C1 segment of cervical spinal cord (tissue), 14 donors: Measurements from ENCODE around the gene SLC5A3.

Experiments used
- DNase-seq, 14 donors: peaks; one replicate each; lab custom pipeline; 2025; lab: John Stamatoyannopoulos, UW

Gene SLC5A3

DNA sequence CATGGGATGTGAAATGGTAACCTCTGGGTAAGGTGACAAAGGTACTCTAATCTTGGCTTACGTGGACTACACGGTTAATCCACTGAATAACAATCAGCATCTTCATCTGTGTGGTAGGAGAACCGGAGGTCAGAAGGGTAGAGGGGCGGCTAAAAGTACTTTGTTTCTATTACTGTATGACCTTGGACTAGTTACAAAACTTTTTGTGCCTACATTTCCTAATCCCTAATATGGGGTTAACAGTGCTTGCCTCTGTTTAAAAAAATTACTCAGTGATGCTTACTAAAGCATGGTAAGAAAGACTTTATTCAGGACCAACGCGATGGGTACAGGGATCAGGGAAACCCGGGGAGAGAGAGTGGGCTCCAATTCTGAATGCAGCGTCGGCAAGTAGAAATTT, 1.7 kb upstream of the SLC5A3 start:
- no peak for DNase-seq

DNA sequence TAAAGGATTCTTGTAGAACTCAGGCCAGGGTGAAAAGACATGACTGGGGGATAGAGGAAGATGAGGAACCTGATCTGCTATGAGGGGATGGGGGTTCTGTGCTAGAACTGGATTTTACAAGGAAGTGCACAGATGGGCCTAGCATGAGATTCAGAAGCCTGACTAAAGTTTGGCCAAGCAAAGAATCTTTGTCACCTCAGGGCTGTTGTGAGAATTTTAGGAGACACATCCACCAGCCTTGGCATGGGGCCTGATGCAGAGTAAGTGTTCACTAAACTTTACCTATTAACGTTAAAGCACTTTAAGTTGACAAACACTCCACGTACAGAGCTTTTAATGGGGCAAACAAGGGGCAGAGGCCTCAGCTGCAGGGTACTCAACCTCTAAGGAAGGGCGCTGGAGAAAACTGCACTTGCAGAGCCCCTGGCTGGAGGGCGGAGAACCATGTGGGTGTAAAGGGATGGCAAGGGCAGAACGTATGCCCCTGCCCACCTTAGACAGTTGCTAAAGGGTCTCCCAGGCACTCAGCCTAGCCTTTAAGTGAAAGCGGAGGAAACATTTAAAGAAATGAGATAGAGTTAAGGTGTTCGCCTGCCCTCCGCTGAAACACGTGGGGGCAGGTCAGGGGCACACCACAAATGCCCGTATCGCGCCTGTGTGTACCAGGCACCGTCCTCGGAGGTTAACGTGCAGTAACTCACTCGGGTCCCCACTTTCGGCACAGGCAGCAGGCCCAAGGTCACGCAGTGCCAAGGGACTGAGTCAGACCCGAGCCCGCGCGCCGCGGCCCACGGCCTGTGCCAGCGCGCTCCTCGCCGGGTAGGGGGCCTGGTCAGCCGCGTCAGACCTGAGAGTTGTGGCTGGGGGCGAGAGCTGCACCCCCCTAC, 990 bp upstream of the SLC5A3 start:
- DNase-seq, result peak in 5 of 14 donors; percentile 4 to 82 (median 56)

DNA sequence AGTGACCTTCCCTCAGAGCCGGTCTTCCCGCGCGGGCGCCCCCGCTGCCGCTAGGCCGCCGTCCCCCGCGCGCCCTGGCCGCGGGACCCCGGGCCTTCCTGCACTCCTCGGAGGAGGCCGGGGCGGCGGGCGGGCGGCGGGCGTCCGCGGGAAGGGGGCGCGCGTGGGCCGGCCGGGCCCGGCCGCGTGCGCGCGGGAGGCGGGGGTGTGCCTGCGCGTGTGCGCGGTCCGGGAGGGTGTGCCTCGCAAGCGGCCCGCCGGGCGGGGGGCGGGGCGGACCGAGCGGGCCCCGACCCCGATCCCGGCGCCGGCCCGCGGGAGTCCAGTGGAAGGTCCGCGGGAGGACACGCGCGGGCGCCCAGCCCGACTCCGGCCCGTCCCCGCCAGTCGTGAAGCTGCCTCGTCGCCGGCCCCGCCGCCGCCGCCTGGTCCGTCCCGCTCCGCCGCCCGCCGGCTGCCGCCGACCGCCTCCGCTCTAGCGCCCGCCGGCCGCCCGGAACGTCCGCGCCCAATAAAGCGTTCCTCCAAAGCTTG, 438 bp downstream of the SLC5A3 start:
- peak in 6 of 14 donors; percentile 34 to 76 (median 53) for DNase-seq

DNA sequence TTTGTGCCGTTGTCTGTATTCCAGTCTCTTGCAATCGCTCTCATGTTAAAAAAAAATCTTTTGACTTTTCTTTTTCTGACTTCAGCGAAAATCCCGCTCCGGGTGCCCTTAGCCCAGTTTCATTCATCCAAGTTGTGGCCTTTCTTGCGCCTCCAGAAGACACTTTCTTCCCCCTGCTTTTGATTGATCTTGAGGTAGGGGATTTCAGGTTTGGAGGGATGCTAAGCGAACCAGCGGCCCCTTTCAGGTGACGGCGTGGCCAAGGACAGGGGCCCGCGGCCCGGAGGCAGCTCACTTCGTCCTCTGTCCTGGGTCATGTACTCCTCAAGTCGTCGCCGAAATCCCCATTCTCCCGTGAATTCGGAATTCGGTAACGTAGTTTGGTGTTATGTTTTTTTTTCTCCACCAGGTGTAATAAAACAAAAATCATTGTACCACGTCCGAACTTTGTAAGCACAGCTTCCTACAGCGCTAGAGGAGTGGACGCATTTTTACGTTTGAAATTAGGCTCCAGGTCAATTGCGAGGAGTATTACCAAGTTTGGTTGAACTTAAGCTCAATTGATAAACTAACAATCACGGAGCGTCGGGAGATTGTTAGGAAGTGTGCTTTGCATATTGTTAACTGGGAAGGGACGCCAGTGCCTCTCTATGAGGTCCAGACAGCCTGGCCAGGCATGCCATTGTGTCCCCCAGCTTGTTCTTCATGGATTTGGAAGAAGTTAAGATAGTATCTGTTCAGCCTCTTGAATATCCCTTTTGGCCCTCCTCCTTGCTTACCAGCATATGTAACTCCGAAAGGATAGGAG, 1.1 kb downstream of the SLC5A3 start:
- peak in 1 of 14 donors; percentile 7 for DNase-seq

DNA sequence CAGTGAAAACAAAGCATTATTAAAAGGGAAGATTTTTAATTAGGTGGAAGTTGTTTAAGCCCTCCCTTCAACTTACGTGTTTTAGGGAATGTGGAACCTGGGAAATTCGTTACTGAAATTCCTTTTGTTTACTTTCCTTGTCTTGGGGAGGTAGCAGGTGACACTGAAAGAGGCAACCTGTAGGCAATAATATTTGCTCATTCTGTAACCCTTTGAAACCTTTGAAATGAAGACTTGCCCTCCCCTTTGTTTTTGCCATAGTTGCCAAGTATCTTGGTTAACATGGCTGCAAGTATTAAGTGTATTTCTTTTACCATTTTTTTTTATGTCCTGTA, 1.7 kb downstream of the SLC5A3 start:
- no peak for DNase-seq

DNA sequence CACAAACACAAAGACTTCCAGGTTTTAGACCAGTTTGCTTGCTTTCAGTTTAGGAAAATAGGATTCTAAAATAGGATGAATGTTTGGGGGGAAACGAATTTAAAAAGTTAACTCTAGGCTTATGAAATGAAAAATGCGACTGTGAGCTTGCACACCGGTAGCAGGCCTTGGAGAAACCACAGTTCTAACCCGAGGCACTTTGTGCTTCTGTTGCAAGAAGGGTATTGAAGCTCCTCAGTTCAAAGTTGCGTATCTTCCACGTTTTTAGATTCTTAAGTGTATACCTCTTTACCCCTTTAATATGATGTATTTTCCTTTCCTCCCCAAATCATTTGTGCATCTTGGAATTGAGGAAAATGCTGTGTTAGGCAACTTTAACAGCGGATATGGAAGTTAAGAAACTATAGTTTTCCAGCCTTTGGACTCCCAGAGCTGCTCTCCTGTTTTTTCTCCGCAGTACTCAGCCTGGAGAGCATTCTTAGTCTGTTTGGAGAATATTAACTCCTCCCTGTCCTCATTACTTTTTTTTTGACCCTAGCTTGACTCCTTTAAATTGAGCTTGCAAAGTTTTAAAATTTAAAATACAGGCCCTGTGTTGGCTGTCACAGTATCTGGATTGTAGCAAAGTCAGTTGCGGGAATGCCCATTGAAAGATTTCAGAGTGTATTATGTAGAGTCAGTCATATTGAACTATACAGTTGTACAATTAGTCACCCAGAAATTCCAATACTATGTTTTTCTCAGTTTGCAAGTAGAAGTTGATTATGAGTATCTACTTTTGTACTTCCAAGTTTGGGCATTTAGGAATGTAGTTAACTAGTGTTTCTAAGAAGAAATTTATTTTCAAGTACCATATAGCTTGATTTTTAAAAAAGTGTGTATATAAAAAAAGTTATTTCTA, 2.6 kb downstream of the SLC5A3 start:
- no peak for DNase-seq

DNA sequence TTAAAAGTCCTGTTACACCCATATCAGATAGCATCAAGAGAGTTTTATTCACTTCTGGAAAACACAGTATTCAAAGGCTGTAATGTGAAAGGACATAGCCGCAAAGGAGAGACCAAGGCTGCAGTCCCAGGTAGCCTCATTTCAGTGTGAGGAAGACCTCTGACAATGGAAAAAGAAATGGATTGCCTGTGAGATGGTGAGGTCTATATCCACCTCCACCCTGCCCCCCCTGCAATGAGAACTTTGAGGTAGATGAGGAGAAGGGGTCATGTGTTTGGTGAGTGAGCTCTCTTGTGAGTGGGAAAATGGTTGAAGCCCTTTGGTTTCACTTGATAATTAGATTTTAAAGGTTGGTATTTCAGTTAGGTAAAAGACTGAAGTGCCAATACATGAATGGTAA, 3.5 kb downstream of the SLC5A3 start:
- DNase-seq, result no peak

DNA sequence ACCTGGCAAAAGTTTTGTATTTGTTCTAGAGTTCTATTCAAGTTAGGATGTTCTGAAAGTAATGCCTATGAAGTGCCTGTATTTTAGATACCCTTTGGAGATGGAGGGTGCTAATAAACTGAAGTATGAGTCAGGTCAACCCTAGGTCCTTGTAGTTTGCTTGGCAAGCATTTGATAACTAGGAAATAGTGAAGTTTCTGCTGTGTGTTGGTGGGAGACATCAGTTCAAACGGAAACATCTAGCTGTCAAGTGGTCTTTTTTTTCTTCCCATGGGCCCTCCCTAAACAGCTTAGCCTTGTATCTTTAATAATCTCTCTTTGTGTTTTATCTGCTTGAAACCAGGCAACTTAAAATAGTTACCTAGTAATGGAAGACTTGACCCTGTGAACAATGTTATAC, 4.5 kb downstream of the SLC5A3 start:
- DNase-seq, result no peak

DNA sequence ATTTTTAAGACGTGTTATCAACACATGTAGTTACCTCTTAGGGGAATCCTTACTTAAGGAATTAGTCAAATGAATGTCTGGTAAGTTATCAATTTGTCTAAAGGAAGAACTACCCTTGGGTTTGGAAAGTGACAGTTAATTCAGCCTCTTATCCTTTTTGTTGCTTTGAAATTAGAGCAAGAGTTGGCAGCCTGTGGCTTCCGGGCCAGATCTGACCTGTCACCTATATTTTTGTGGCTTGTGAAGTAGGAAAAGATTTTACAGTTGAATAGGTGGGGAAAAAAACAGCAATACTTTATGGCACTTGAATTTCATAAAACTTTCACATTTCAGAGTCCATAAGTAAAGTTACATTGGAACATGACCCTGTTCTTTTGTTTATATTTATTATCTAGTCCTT, 5.5 kb downstream of the SLC5A3 start:
- DNase-seq, result no peak

DNA sequence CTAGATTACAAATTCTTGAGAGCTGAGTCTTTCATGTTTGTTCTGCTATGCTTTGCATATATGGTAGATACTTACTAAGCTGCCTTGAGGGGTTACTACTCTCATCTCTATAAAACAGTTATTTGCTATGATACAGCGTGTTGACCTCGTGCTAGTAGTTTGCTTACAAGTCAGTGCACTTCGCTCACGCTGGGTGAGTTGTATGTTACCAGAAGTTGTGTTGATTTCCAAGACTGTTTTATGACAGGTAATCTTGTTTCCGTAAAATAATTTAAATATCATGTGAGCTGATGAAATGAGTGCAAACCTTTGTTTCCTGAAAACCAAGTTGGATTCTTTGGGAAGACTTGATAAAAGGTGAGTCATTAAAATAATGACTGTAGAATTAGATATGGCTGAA, 7.3 kb downstream of the SLC5A3 start:
- no peak for DNase-seq

DNA sequence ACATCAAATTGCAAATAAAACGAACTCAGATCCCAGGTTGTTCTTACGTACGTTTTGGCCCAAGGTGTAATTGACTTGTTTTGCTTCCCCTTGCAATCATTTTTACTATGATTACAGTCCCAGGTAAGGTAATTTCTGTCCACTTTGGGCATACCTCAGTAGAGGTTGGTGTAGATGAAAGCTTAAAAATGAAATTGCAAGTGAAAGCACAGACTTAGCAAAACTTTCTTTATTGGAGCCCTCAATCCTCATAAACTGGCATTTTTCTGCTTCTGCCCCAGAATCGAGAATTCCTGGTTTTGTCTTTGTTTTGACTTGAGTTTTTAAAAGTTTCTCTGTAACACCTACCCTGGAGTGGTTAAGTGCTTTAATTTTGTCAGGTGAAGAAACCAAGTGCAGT, 9.4 kb downstream of the SLC5A3 start:
- no peak for DNase-seq

DNA sequence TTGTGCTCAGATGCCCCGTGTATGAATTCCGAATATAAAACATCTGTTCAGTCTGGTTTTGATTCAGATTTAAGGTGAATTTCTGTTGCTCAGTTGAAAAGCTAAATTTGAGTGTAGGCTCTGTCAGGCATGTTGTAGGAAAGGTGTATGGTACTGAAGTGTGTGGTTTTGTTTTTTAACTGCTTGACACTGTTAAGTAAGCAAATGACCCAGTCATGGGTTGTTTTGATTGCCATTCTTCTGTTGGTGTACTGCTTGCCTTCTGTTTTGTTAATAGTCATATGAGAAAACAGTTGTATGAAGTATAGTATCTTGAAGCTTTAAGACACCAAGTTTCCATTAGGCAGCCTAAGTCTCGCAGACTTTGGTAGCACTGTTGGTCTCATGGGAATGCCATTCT, 10.0 kb downstream of the SLC5A3 start:
- DNase-seq, result no peak

DNA sequence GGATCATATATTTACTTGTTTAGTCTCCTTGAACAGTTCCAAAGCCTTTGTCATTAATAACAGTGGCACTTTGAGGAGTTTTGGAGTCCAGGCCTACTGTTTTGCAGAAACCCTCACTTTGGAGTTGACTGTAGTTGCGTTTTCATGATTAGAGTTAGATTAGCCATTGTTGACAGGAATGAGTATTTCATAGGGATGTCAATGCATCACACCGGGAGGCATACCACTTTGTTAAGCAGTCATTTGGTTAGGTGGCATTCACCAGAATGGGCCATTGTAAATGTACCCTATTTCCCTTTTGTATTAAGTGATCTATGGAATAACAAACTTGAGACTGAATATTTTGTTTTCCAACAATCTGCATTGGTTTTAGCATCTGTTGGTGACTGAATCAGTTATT, 11.8 kb downstream of the SLC5A3 start:
- no peak for DNase-seq

DNA sequence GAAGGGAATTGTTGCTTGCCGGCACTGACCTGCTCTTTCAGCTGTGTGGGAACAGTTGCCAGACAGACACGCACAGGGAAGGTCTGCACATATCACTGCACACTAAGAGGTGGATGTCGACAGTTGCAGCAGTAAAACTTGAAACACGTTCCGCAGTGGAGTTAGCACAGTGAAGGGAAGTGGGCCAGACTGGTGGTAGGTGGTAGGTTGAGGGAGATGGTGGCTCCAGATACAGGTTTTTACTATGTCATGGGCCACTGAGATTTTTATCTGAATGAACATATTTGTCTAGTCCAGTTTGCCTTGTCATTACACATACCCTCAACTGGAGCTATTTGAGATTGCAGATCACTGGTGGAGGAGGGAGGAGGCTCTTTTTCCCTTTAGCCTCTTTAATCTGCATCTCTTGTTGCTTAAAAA, 13.5 kb downstream of the SLC5A3 start:
- no peak for DNase-seq

DNA sequence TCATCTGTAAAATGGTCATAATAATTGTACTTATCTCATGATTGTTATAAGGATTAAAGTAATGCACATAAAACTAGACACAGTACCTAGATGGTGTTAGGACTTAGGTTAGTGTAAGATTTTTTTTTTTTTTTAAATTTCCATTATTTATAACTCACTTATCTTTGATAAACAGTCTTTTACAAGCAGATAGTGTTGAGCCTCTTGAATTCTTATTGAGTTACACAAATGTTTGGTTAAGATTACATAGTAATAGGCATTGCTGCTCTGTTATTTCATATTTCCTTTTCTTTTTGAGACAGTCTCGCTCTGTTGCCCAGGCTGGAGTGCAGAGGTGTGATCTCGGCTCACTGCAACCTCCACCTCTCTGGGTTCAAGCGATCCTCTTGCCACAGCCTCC, 15.4 kb downstream of the SLC5A3 start:
- DNase-seq, result no peak

DNA sequence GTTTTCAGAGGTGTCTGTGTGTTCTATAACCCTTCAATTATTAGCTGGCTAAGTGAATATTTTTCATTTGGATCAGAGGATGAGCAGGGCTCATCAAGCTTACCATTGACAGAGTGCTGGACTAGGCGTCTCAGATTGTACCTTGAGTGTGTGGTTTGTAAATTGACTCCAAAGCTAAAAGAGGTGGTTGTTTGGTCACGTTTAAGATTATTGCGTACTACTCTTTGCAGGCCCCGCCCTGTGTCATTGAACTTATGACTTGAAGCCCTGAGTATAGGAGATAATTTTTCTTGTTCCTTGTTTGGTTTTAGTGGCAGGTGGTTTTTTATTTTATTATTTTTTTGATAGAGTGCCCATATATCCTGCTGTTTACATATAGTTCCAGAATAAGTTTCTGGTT, 17.7 kb downstream of the SLC5A3 start:
- no peak for DNase-seq

DNA sequence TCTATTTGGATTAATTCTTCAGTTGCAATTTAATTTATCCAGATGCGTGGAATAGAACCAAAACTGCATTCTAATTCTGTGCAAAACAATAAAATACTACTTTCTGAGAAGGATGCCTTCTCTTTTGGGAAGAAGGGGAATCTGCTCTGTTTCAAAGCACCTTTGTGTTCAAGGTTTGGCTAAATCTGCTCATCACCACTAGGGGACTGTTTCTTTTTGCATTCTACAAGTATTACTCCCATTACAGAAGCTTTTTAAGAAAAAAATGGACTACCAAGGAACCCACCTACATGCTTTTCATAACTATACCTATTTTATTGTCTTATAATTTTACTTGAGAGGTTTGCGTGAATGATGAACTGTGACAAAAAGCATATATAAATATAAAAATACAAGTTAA, 18.2 kb downstream of the SLC5A3 start:
- DNase-seq, result no peak

DNA sequence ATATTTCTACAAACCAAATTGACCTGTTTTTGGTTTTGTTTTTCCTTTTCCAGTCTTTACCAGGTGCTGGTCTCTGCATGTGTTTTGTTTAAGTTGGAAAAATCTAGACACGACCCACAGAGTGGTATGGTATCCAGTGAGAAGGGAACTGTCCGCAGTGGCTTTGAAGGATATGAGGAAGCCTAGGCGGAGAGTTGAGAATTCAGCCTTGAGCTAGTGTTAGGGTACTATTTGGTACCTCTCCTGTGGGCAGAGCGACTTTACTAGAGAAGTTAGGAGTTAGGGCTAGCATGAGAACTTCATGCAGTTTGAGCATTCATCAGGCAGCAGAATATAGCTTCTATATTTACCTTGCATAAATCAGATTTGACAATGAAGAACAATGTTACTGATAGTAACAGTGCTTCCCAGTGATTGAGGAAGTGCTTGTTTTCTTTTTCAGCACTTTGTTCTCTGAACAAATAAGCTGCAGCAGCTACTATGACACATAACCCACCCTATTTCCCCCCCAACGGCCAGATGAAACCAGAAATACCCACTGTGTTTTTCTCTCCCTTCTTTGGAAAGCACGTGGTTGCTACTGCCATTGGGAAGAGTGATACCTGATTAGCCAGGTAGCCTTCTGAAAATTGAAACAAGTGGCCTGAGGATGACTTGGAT, 19.0 kb downstream of the SLC5A3 start:
- no peak for DNase-seq

DNA sequence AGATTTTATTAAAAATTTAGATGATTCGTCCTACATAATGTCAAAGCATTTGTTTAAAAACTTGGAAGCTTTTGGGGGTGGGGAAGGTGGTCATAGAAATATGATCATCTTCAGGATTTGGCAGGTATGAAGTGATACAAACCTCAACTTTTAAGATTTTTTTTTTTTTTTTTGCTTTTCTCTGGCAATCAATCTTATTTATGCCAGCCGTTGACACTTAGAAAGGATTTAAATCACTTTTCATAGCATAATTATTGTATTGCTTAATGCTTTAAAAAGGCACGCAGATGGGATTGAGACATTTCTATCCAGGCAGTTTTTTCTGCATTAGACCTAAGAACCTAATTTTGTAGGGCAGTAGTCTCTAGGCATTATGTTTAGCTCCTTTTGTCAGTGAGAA, 19.7 kb downstream of the SLC5A3 start:
- no peak for DNase-seq

DNA sequence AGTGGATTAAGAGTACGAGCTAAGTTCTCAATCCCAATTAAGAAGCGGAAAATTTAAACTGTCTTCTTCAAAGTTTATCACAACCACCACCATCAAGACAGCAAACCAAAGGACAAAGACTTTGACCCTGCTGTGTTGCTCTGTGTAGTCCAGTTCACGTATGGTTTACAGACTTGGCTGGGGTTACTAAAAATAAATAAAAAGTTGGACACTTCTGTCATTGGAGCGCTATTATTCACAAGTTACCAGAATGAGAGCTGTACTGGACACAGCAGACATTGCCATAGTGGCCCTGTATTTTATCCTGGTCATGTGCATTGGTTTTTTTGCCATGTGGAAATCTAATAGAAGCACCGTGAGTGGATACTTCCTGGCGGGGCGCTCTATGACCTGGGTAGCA, 21.6 kb downstream of the SLC5A3 start:
- no peak for DNase-seq

DNA sequence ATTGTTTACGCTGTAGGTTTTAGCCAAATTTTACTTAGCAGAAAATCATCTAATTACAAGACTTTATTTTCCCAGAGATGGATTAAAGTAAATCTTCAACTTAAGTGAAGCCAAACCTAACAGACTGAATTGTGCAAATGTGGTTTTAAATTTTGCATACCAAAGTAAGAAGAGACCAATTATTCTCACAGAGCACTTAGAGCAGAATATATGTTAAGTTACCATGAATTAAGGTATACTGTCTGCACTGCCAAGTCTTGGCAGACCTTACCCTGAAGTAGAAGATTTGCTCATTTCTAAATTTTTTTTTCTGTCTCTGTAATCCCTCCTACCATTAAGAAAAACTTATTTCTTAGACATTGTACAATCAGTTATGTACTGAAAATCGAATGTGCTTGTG, 24.1 kb downstream of the SLC5A3 start:
- no peak for DNase-seq
